AG04449 (cell line): ENCODE measurements around the gene KLF1.
"Not testable (repeated sequence)": the region's sequence is repeated elsewhere in the genome, so short reads cannot be mapped to it uniquely, and the experiment has no call there.

Experiments used
- CTCF ChIA-PET: fragments of 350-600 bp; formaldehyde crosslinking; extraction: SDS; loops from one replicate; lab custom pipeline; 2021; ENCODE audit warnings: antibody characterized with exemption; lab: Yijun Ruan, JAX
- POLR2A ChIA-PET: fragments of 400-600, 350-600 bp; formaldehyde crosslinking; extraction: SDS; loops from one replicate; lab custom pipeline; 2020; ENCODE audit warnings: antibody characterized with exemption, inconsistent platforms; lab: Yijun Ruan, JAX
- DNase-seq: peaks from one replicate; pipeline ENCODE4 v3.0.0-alpha.2; 2010; ENCODE audit warnings: low read depth, low spot score
- H3K4me3 ChIP-seq: 2 replicates; pipeline ENCODE4 v1.5.1; 2011; ENCODE audit warnings: low read depth, mild to moderate bottlenecking, control low read depth, low read length
- CTCF ChIP-seq: IDR thresholded peaks from one replicate; pipeline ENCODE4 v1.5.1; 2011; ENCODE audit warnings: mild to moderate bottlenecking, moderate library complexity, low read length, control low read depth, inconsistent platforms; ENCODE audit not compliant: insufficient read depth; ENCODE audit errors: missing control alignments

The KLF1 gene

GRCh38 chr19:12858041-12858928, 28.7 kb downstream of the KLF1 start:
- ChIA-PET CTCF (interaction anchor here (0.8 to 3.8 kb wide), 3 partner anchors 10 to 98 kb away, joined by 3 to 24 read pairs (median 3); no protein-coding TSS in a partner anchor), POLR2A (no interaction called here)
- no peak overlapping the region for H3K4me3 ChIP-seq
- no peak for TF ChIP-seq CTCF
- no peak for DNase-seq

GRCh38 chr19:12856653-12857052, 30.3 kb downstream of the KLF1 start:
- no peak for DNase-seq
- ChIA-PET POLR2A (no interaction called here), CTCF (interaction anchor here (3.8 kb wide), 1 partner anchor 9 kb away, joined by 24 read pairs; no protein-coding TSS in a partner anchor)
- TF ChIP-seq CTCF, result no peak
- H3K4me3 ChIP-seq, result no peak overlapping the region

- peak; percentile 98 for TF ChIP-seq CTCF
- ChIA-PET POLR2A (interaction anchor here (0.5 to 1.3 kb wide), 4 partner anchors 41 to 150 kb away, joined by 3 to 4 read pairs (median 3); partner anchors contain the start of genes FBXW9, JUNB and RNASEH2A), CTCF (interaction anchor here (0.6 to 10.5 kb wide), 62 partner anchors 9 to 756 kb away, joined by 3 to 425 read pairs (median 5); partner anchors contain the start of genes CALR, DHPS, DNASE2 and FBXW9)
- DNase-seq, result peak; percentile 5
- H3K4me3 ChIP-seq, result peak overlapping the region; percentile 42
Observed at GRCh38 chr19:12847159-12848139, 39.6 kb downstream of the KLF1 start.

- POLR2A ChIA-PET, result interaction anchor here (0.5 to 1.3 kb wide), 2 partner anchors 40 to 86 kb away, joined by 3 read pairs; partner anchors contain the start of gene RNASEH2A
- CTCF ChIA-PET, result interaction anchor here (0.7 to 10.5 kb wide), 32 partner anchors 8 to 283 kb away, joined by 3 to 425 read pairs (median 13); partner anchors contain the start of genes CALR, DNASE2, FBXW9 and GCDH
- H3K4me3 ChIP-seq, DNase-seq: not testable (repeated sequence)
Observed at GRCh38 chr19:12846613-12847012, 40.4 kb downstream of the KLF1 start.

- CTCF ChIA-PET, result interaction anchor here (1.3 to 10.5 kb wide), 5 partner anchors 16 to 130 kb away, joined by 3 to 425 read pairs (median 4); no protein-coding TSS in a partner anchor
- TF ChIP-seq CTCF, result no peak
- DNase-seq, result no peak
- POLR2A ChIA-PET, result no interaction called here
- H3K4me3 ChIP-seq, result no peak overlapping the region
Observed at GRCh38 chr19:12843999-12844732, 42.8 kb downstream of the KLF1 start.
